Measurements from ENCODE around the gene MOV10L1. TPM values are rescaled to one million over a fixed set of nuclear protein-coding genes. Genes with fewer than 3 reads are reported as not detected.

Gene MOV10L1
- total RNA-seq, 1 donor from 2014 or later: 0.10 TPM

DNA sequence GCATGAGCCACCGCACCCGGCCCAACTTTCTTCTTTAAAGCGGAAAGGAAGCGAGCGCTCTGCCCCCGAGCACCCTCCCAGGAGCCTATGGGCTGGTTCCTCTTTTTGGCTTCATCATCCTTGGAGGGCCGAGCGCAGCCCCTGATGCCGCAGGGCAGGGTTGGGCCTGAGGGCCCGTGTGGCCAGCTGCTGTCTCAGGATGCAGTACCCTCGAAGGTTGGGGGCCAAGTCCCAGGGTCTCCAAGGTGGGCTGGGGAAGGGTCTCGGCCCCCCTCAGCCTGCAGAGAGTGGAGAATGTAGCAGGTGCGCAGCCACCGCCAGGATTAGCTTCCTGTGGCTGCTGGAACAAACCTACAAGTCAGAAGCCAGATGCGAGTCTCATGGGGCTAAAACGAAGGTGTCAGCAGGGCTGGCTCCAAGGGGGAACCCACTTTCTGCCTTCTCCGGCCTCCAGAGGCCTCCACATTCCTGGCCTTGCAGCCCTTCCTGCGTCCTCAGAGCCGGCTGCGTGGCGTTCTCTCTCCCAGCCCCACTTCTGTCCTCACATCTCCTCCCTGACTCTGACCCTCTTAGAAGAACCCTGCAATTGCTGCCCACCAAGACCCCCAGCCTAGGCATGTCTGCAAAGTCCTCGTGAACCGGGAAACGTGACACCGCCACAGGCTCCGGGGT lies 83.6 kb downstream of the MOV10L1 start:
- no peak for DNase-seq (ENCODE audit: extremely low spot score, unreplicated experiment)
- no peak overlapping the region for H3K27ac Mint-ChIP-seq
- TF ChIP-seq, protein P1, sequence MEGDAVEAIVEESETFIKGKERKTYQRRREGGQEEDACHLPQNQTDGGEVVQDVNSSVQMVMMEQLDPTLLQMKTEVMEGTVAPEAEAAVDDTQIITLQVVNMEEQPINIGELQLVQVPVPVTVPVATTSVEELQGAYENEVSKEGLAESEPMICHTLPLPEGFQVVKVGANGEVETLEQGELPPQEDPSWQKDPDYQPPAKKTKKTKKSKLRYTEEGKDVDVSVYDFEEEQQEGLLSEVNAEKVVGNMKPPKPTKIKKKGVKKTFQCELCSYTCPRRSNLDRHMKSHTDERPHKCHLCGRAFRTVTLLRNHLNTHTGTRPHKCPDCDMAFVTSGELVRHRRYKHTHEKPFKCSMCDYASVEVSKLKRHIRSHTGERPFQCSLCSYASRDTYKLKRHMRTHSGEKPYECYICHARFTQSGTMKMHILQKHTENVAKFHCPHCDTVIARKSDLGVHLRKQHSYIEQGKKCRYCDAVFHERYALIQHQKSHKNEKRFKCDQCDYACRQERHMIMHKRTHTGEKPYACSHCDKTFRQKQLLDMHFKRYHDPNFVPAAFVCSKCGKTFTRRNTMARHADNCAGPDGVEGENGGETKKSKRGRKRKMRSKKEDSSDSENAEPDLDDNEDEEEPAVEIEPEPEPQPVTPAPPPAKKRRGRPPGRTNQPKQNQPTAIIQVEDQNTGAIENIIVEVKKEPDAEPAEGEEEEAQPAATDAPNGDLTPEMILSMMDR (conservative IDR thresholded peaks at IDR 0.05): no peak
- no peak overlapping the region for H3K4me3 Mint-ChIP-seq
- peaks cover 27% of the 10 kb centered on the region for H3K27me3 Mint-ChIP-seq
- H3K36me3 Mint-ChIP-seq: no peaks in the 10 kb centered on the region
- no peaks in the 10 kb centered on the region for H3K4me1 Mint-ChIP-seq (ENCODE audit: unreplicated experiment)
- H3K9me3 Mint-ChIP-seq: no peaks in the 10 kb centered on the region

DNA sequence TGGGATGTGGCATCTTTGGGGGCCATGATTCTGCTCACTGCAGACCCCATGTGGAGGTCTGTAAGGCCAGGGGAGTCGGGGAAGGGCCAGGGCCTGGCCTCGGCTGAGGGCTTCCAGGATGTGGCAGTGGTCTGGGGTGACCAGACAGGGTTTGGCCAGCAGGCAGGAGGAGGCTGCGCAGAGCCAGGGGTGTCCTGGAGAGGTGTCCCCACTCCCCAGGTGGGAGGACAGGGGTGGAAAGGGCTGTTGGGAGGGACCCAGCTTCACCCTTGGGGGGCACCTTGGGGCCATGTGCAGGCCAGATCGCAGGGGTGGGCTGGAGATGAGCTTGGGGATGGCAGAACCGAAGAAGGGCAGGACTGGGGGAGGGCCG lies 84.2 kb downstream of the MOV10L1 start:
- Mint-ChIP-seq H3K27me3 (peaks cover 22% of the 10 kb centered on the region), H3K9me3 (no peaks in the 10 kb centered on the region), H3K27ac (no peak overlapping the region), H3K36me3 (no peaks in the 10 kb centered on the region), H3K4me1 (ENCODE audit: unreplicated experiment) (no peaks in the 10 kb centered on the region), H3K4me3 (no peak overlapping the region)
- TF ChIP-seq, protein P1 (conservative IDR thresholded peaks at IDR 0.05): no peak
- DNase-seq (ENCODE audit: extremely low spot score, unreplicated experiment): no peak

DNA sequence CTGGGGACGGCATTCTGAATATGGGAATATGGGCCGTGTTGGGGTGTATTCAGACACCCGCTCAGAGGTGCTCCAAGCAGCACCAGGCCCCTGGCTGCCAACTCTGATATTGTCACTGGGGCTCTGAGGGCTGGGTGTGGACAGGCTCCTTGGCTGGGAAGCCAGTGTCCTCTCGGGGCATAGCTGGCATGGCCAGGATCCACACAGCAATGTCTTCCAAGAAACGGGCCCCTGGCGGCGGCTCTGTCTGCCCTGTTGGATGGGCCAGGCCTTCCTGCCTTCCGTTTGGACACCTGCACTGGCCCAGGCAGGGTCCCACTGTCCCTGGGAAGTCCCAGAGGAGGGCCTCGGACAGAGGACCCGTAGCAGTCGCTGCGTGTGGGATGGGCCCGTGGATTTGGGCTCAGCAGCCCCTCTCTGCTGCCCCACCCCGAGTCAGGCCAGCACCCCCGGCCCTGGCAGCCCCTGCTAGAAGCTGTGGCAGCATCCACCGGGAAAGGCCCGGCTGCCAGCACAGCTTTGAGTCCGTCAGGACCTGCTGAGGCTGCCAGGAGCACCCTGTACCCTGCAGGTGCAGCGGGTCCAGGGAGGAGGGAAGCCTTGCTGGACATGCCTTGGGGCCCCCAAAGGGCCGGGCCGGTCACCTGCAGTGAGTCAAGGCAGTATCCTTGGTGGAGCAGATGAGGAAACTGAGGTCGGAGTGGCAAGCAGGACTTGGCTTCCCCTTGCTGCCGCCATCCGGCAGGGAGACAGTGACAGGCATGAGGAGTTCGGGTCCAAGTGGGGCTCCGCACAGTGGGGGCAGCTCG lies 84.8 kb downstream of the MOV10L1 start:
- peaks cover 1% of the 10 kb centered on the region for H3K4me1 Mint-ChIP-seq (ENCODE audit: unreplicated experiment)
- H3K4me3 Mint-ChIP-seq: no peak overlapping the region
- H3K9me3 Mint-ChIP-seq: no peaks in the 10 kb centered on the region
- no peak for DNase-seq (ENCODE audit: extremely low spot score, unreplicated experiment)
- peaks cover 17% of the 10 kb centered on the region for H3K27me3 Mint-ChIP-seq
- no peak overlapping the region for H3K27ac Mint-ChIP-seq
- TF ChIP-seq, protein P1 (conservative IDR thresholded peaks at IDR 0.05): no peak
- H3K36me3 Mint-ChIP-seq: no peaks in the 10 kb centered on the region

DNA sequence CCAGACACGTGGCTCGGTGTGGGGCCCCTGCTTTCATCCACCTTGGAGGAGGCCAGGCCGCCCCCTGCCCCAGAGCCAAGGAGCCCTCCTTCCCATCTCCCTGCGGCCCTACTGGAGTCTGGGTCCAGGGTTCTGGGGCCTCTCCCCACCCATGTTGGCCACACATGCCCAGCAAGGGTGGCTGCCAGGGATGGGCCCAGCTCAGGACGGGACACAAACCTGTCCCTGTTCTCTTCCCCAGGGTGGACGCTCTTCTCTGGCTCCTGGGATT lies 85.3 kb downstream of the MOV10L1 start:
- TF ChIP-seq, protein P1 (conservative IDR thresholded peaks at IDR 0.05): no peak
- no peak for DNase-seq (ENCODE audit: extremely low spot score, unreplicated experiment)
- peaks cover 17% of the 10 kb centered on the region for H3K27me3 Mint-ChIP-seq
- H3K27ac Mint-ChIP-seq: no peak overlapping the region
- no peaks in the 10 kb centered on the region for H3K36me3 Mint-ChIP-seq
- no peaks in the 10 kb centered on the region for H3K9me3 Mint-ChIP-seq
- H3K4me1 Mint-ChIP-seq (ENCODE audit: unreplicated experiment): peaks cover 5% of the 10 kb centered on the region
- H3K4me3 Mint-ChIP-seq: no peak overlapping the region

DNA sequence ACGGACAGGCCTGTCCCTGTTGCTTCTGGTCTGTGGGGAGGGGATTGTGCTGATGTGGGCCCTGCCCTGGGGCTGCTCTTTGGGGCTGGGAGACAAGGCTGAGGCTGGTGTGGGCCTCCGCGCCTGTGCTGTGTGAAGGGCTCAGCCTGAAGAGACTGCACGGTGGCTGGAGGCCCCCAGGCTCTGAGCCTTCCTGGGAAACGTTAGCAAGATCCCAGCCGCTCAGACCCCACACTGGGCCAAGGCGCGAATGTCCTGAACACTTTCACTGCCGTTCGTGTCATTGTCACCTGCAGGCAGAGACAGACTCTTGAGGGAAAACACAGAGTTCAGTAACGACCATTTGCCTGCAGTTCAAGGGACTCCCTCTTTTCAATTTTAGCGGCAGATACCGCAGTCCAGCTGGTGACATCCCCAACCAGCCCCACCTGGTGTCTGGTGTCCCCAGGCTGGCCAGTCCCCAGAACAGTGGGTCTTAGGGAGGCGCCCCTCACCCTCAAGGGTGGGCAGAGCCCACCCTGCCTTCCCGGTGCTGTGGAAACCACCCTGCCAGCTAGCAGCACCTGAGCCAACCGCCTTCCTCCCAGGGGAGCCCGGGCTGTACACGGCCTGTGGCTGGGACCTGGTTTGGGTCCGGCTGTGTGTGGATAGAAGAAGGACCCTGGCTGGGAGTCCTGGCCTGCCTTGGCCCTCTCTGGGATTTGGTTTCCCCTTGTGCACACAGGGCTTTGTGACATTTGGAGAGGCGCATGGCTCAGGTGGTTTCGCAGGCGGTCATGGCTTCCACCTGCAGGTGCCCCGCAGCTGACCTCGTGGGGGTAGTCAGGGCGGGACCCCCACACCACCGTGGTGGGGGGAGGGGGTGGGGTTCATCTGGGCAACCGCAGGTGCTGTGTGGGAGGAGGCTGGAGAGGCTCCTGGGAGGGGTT lies 86.4 kb downstream of the MOV10L1 start:
- no peak for DNase-seq (ENCODE audit: extremely low spot score, unreplicated experiment)
- peaks cover 5% of the 10 kb centered on the region for H3K4me1 Mint-ChIP-seq (ENCODE audit: unreplicated experiment)
- H3K9me3 Mint-ChIP-seq: no peaks in the 10 kb centered on the region
- H3K27ac Mint-ChIP-seq: no peak overlapping the region
- H3K4me3 Mint-ChIP-seq: no peak overlapping the region
- peaks cover 14% of the 10 kb centered on the region for H3K27me3 Mint-ChIP-seq
- TF ChIP-seq, protein P1 (conservative IDR thresholded peaks at IDR 0.05): no peak
- H3K36me3 Mint-ChIP-seq: no peaks in the 10 kb centered on the region
